GM21737 (cell line): Measurements from ENCODE around the gene CCDC197.
A peak's percentile ranks its signal among the peaks of the same experiment; 100 is the strongest.

Experiments
- ATAC-seq: cut with Tn5 transposase; IDR thresholded peaks from one replicate; pipeline ENCODE4 v1.9.1; 2021; ENCODE audit warnings: mild to moderate bottlenecking, moderate library complexity; ENCODE audit not compliant: unreplicated experiment

CCDC197 gene

GRCh38 chr14:93977171-93977570 lies 19.9 kb upstream of the CCDC197 start:
- ATAC-seq, result no peak

GRCh38 chr14:93977790-93978581 lies 19.1 kb upstream of the CCDC197 start:
- ATAC-seq, result peak; percentile 46

- ATAC-seq, result no peak
Measured at GRCh38 chr14:93978735-93979134, 18.4 kb upstream of the CCDC197 start.

- no peak for ATAC-seq
Measured at GRCh38 chr14:93980456-93981201, 16.5 kb upstream of the CCDC197 start.

- ATAC-seq, result no peak
Measured at GRCh38 chr14:93981316-93982229, 15.5 kb upstream of the CCDC197 start.

GRCh38 chr14:93982230-93983007 lies 14.7 kb upstream of the CCDC197 start:
- no peak for ATAC-seq

- no peak for ATAC-seq
Measured at GRCh38 chr14:93984070-93984469, 13.0 kb upstream of the CCDC197 start.

- ATAC-seq, result no peak
Measured at GRCh38 chr14:93984987-93985410, 12.1 kb upstream of the CCDC197 start.

- no peak for ATAC-seq
Measured at GRCh38 chr14:93986955-93987354, 10.1 kb upstream of the CCDC197 start.

- ATAC-seq, result no peak
Measured at GRCh38 chr14:93987376-93987775, 9.7 kb upstream of the CCDC197 start.

GRCh38 chr14:93987815-93988476 lies 9.2 kb upstream of the CCDC197 start:
- no peak for ATAC-seq

GRCh38 chr14:93989939-93990338 lies 7.2 kb upstream of the CCDC197 start:
- no peak for ATAC-seq

GRCh38 chr14:93991212-93991611 lies 5.9 kb upstream of the CCDC197 start:
- no peak for ATAC-seq

GRCh38 chr14:93991649-93992048 lies 5.5 kb upstream of the CCDC197 start:
- ATAC-seq, result no peak

GRCh38 chr14:93993382-93993781 lies 3.7 kb upstream of the CCDC197 start:
- no peak for ATAC-seq

- ATAC-seq, result no peak
Measured at GRCh38 chr14:93994919-93995682, 2.0 kb upstream of the CCDC197 start.

- ATAC-seq, result no peak
Measured at GRCh38 chr14:93996130-93996695, 888 bp upstream of the CCDC197 start.

GRCh38 chr14:93997916-93998870 lies 1.1 kb downstream of the CCDC197 start:
- ATAC-seq, result no peak
